Prostate gland (tissue), 2 donors: ENCODE results near the gene TMEM107.
A peak's percentile ranks its signal among the peaks of the same experiment; 100 is the strongest.

ENCODE experiments used
- POLR2A ChIP-seq: fragments of 450-650 bp; IDR thresholded peaks from one replicate; pipeline ENCODE4 v1.6.1; 2016; ENCODE audit warnings: antibody characterized with exemption, mild to moderate bottlenecking
- TF ChIP-seq, protein P1 (sequence below), 4 experiments: fragments of 200-600 bp in 2 of 4; fragments of 450-650 bp in 2 of 4; sonication (generic) in 2 of 4; IDR thresholded peaks; 1 replicate in 3 of 4; 2 replicates in 1 of 4; pipeline ENCODE4 v1.5.1; 2016 to 2019; ENCODE audit warnings: antibody characterized with exemption in 4 of 4, mild to moderate bottlenecking in 2 of 4, moderate library complexity in 2 of 4

DNA sequence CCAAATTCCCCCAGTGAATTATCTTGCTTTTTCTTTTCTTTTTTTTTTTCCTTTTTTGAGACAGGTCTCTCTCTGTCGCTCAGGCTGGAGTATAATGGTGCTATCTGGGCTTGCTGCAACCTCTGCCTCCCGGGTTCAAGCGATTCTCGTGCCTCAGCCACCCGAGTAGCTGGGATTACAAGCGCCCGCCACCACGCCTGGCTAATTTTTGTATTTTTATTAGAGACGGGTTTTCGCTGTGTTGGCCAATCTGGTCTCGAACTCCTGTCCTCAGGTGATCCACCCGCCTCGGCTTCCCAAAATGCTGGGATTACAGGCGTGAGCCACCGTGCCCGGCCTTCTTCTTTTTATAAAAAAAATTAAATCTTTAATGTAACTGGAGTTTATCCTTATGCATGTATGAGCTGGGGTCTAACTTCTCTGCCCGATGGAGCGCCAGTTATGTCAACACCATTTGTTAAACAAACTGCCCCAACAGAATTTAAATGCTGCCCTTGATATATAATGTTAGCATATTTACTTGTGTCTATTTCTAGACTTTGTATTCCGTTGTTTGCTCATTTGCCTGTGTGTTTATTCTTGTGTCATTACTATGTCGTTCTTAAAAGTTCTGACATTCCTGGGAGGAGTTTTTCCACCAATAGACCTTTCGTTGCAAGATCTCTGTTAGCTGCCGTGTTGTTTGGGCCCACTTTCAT is 34.7 kb upstream of the TMEM107 start:
- TF ChIP-seq, protein P1, sequence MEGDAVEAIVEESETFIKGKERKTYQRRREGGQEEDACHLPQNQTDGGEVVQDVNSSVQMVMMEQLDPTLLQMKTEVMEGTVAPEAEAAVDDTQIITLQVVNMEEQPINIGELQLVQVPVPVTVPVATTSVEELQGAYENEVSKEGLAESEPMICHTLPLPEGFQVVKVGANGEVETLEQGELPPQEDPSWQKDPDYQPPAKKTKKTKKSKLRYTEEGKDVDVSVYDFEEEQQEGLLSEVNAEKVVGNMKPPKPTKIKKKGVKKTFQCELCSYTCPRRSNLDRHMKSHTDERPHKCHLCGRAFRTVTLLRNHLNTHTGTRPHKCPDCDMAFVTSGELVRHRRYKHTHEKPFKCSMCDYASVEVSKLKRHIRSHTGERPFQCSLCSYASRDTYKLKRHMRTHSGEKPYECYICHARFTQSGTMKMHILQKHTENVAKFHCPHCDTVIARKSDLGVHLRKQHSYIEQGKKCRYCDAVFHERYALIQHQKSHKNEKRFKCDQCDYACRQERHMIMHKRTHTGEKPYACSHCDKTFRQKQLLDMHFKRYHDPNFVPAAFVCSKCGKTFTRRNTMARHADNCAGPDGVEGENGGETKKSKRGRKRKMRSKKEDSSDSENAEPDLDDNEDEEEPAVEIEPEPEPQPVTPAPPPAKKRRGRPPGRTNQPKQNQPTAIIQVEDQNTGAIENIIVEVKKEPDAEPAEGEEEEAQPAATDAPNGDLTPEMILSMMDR (IDR thresholded peaks at IDR 0.05): peak in 1 of 4 experiments; percentile 6
- no peak for TF ChIP-seq POLR2A
